ENCODE measurements around the gene TLR10.
A peak's percentile ranks its signal among the peaks of the same experiment; 100 is the strongest.
"Not testable (repeated sequence)": the region's sequence is repeated elsewhere in the genome, so short reads cannot be mapped to it uniquely, and the experiment has no call there.

Gene TLR10

GRCh38 chr4:38803833-38804653, 21.3 kb upstream of the TLR10 start:
- H3K4me3 ChIP-seq (ENCODE audit: low read length): no peak overlapping the region
- DNase-seq (ENCODE audit: low read depth, low spot score): no peak

- H3K4me3 ChIP-seq (ENCODE audit: low read length): no peak overlapping the region
- DNase-seq (ENCODE audit: low read depth, low spot score): peak; percentile 4
Measured at GRCh38 chr4:38802561-38803355, 20.0 kb upstream of the TLR10 start.

- DNase-seq (ENCODE audit: low read depth, low spot score): no peak
- no peak overlapping the region for H3K4me3 ChIP-seq (ENCODE audit: low read length)
Measured at GRCh38 chr4:38800961-38801450, 18.2 kb upstream of the TLR10 start.

DNA sequence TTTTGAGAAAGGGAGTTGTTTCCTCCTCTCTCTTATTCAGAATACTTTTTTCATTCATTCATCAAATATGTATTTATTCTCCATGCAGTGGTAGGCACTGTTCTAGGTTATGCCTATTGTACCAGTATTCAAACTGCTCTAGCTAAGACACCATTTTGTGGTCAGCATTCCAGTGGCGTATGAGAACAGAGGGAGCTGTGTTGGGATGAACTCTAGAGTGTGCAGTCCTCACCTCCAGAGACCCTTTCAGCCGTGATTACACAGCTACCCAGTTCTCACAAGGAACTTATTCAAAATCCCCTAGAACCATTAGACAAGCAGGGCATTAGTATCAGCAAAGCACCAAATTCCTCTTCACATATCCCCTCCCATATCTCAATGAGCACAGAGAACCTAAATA, 17.6 kb upstream of the TLR10 start:
- H3K4me3 ChIP-seq (ENCODE audit: low read length): no peak overlapping the region
- no peak for DNase-seq (ENCODE audit: low read depth, low spot score)

DNA sequence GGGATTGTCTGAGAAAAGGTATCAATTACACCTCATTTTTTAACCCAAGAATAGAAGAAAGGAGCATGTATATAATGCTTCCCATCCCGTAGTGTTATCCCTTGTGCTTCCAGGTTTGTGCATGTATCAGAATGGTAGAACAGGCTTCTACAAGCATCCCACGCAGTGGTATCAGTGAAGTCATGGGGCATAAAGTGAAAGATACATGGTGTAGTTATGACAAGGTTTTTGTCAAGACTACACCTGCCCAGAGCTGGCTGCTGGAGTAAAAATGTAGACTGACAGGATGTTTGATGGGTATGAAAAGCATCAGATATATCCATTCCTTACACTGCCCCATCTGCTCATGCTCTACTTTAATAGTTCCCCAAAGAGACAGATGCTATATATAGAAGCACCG, 12.3 kb upstream of the TLR10 start:
- no peak for DNase-seq (ENCODE audit: low read depth, low spot score)
- H3K4me3 ChIP-seq (ENCODE audit: low read length): no peak overlapping the region

DNA sequence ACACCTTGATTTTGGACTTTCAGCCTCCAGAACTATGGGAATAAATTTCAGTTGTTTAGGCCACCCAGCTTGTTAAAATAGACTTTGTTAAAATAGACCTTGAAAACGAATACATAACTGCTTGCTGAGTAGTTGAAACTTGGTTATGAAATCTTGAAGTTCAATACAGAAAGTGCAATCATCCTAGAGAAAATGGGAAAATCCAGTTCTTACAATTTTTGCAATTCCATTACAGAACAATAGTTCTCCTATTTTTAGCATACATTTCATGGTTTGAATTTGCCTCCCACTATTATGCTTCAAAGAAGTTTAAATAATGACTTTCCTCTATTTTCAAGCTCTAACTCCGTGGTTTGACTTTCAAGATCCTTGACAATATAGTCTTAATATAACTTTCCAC, 11.3 kb upstream of the TLR10 start:
- no peak for DNase-seq (ENCODE audit: low read depth, low spot score)
- no peak overlapping the region for H3K4me3 ChIP-seq (ENCODE audit: low read length)

DNA sequence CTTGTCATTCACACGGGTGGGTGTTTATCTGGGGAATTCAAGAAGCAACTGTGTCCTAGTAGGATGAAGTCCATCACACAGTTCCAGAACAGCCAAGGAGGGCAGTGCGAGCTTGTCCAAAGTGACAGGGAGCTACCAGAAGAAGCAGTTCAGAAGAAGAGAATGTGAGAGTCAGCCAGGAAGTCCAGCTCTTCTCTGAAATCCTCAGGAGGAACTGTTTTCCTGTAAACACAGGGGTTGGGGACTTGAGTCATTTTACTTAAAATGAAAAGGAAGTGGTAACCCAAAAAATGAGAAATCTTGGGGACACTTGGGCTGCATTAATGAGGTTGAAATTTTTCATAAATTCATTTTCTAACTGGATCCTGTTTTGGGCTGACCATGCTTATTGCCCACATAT, 8.2 kb upstream of the TLR10 start:
- no peak overlapping the region for H3K4me3 ChIP-seq (ENCODE audit: low read length)
- no peak for DNase-seq (ENCODE audit: low read depth, low spot score)

GRCh38 chr4:38788317-38788716, 5.5 kb upstream of the TLR10 start:
- H3K4me3 ChIP-seq (ENCODE audit: low read length): no peak overlapping the region
- no peak for DNase-seq (ENCODE audit: low read depth, low spot score)

DNA sequence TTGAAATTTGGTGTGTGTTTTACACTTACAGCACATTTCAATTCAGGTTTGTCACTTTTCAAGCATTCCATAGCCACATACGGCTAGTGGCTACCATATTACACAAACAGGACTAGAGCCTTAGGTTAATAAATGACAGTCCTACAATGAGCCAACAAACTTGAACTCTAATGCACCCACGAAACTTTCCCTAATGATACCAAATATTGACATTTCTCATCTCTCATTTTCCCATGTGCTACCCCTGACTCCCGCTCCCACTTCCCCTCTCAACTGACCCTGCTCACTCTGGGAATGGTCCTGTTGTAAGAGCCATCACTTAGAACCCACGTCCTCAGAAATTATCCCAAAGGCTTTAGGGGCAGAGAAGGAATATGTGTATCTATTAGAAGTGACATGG, 4.9 kb upstream of the TLR10 start:
- DNase-seq (ENCODE audit: low read depth, low spot score): no peak
- no peak overlapping the region for H3K4me3 ChIP-seq (ENCODE audit: low read length)

DNA sequence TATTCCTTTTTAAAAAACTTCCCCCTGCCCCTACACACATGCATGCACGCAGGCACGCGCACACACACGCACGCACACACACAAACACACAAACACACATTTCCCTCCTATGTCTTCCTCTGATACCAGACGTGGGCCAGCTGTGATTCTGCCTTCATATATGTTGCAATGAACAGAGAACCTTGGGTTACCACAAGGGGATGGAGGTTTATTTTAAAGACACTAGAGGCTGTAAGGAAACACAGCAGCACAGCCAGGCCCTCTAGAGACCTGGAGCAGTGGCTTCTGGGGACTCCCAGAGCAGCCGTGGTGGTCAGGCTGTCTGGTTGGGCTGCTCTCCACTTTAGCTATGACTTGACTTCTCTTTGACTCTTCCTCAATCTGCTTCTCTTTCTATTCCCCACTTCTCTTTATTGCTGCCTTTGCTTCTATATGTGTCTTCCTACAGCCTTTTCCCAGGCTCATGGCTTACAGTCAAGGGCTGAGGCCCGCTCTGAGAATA, 3.2 kb upstream of the TLR10 start:
- DNase-seq (ENCODE audit: low read depth, low spot score): peak; percentile 5
- H3K4me3 ChIP-seq (ENCODE audit: low read length): no peak overlapping the region

DNA sequence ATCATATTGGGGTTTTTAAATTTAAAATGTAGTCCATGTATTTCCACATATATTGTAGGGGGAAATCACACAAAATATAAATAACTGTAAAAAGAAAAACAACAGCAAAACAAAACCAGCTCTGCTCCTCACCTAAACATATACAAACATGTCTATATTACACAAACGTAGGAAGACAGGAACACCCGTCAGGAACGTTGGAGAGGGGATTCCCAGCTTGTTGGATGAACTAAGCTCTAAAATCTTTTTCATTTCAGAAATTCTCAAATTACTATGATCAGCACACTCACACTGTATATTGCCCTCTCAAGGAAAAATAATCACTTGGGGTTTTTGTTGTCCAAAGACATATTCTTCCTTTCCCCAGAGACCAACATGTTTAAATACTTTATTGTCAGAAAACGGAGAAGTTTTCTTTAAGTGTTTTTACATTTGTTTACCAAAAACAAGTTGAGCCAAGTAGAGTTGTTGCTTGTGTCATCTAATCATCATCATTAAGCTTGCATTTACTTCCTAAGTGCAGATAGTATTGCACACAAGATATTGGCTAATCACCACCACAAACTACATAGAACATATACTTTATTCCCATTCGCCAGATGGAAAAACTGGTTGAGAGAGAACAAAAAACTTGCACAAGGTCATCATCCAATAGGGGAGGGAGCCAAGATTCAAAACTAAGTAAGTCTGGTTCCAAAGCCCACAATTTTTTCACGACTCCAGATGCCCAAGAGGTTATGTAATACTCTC, 2.4 kb upstream of the TLR10 start:
- no peak for DNase-seq (ENCODE audit: low read depth, low spot score)
- H3K4me3 ChIP-seq (ENCODE audit: low read length): no peak overlapping the region

GRCh38 chr4:38784141-38784540, 1.4 kb upstream of the TLR10 start:
- DNase-seq (ENCODE audit: low read depth, low spot score): no peak
- no peak overlapping the region for H3K4me3 ChIP-seq (ENCODE audit: low read length)

GRCh38 chr4:38783109-38783460, 295 bp upstream of the TLR10 start:
- DNase-seq (ENCODE audit: low read depth, low spot score): no peak
- H3K4me3 ChIP-seq (ENCODE audit: low read length): no peak overlapping the region

DNA sequence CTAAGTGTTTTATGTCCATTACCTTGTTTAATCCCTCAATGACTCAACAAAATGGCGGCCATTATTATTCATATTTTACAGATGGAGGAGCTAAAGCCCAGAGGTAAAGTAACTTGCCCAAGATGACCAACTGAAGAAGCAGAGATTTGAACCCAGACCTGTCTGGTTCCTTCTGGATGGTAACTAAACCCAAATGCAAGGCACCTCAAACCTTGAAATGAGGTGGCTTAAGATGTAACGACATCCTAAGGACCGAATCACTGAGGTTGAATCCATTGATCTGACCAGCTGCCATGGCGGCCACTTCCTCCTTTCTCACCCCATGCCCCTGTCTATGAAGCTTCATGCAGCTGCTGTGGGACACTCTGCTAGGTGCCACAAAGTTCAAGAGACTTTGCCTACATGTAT, 932 bp downstream of the TLR10 start:
- no peak for DNase-seq (ENCODE audit: low read depth, low spot score)
- H3K4me3 ChIP-seq (ENCODE audit: low read length): no peak overlapping the region

DNA sequence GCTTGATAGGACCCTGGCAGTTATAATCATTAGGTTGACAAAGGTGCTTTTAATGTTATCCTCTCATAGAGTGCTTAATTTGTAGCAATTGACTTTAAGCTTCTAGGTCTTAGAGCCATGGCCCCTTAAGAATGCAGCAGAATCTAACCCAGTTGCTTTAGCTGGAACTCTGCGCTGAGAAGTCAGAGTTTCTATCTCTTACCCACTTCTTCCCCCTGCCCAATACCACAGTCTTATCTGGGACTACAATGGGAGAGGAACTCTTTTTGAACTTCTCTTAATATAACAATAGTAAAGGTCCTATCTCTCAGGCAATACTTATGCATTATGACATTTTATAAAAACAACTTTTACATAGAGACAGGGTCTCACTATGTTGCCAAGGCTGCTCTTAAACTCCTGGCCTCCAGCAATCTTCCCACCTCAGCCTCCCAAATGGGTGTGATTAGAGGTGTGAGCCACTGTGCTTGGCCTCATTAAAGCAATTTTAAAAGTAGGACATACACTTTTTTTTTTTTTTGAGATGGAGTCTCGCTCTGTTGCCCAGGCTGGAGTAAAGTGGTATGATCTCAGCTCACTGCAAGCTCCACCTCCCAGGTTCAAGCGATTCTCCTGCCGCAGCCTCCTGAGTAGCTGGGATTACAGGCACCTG, 1.8 kb downstream of the TLR10 start:
- DNase-seq (ENCODE audit: low read depth, low spot score): no peak
- no peak overlapping the region for H3K4me3 ChIP-seq (ENCODE audit: low read length)

DNA sequence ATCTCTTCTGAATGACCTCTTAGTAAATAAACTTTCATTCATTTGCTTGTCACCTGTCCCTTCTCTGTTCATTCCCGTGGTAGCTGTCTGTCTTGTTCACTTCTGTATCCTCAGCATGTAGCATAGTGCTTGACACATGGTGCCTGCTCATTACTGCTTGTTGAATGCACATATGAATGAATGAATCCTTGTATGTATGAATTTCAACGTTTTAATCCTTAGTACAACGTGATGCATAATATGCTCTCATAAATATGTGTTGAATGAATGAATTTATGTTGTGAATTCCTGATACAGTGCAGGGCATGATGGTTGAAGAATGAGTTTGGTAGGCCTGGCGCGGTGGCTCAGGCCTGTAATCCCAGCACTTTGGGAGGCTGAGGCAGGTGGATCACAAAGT, 3.0 kb downstream of the TLR10 start:
- no peak overlapping the region for H3K4me3 ChIP-seq (ENCODE audit: low read length)
- no peak for DNase-seq (ENCODE audit: low read depth, low spot score)

- not testable (repeated sequence) for DNase-seq (ENCODE audit: low read depth, low spot score); H3K4me3 ChIP-seq (ENCODE audit: low read length)
Measured at GRCh38 chr4:38777925-38778324, 4.9 kb downstream of the TLR10 start.

DNA sequence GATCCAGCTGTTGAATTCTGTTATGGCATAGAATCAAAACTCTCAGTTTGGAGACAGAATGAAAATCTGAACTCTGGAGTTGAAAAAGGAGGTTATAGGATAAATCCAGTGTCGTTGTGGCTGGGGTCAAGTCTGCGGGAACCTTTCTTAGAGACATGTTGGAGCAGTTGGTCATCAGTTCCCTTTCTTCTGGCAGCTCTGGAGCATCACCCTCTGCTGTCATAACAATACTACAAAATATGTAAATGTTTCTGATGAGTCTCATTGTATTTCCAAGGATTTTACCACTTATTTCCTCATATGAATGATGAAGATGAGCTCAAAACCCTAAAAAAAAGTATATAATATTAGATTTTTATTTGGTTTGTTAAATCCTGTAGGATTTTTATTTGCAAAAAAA, 7.5 kb downstream of the TLR10 start:
- H3K4me3 ChIP-seq (ENCODE audit: low read length): no peak overlapping the region
- no peak for DNase-seq (ENCODE audit: low read depth, low spot score)
